Heart left ventricle (tissue), 16 donors: ENCODE data around the gene CTNND2. TPM values are rescaled to one million over a fixed set of nuclear protein-coding genes. Genes with fewer than 3 reads are reported as not detected.

Experiments used
- ATAC-seq, 4 donors: fragments of 200-7000 bp; cut with Tn5 transposase; one replicate each; pipeline ENCODE4 v1.9.1; 2020 to 2022; ENCODE audit warnings: moderate library complexity in 4 of 4, mild to moderate bottlenecking in 3 of 4, moderate number of reproducible peaks in 1 of 4
- DNase-seq, 5 donors: peaks; one replicate each; pipeline ENCODE4 v3.0.0-alpha.2; 2020
- H3K27ac ChIP-seq, 12 donors: fragments of 200-600 bp; sonication (generic) in 4 of 12; one replicate each; pipeline versions ENCODE4 v1.5.0 to v1.8.0; 2016 to 2022; ENCODE audit warnings: mild to moderate bottlenecking in 2 of 12
- H3K27me3 ChIP-seq, 9 donors: fragments of 200-600 bp; sonication (generic) in 2 of 9; one replicate each; pipeline versions ENCODE4 v1.5.1 to v1.8.0; 2016 to 2022; ENCODE audit warnings: mild to moderate bottlenecking in 3 of 9
- H3K36me3 ChIP-seq, 9 donors: fragments of 200-600 bp; sonication (generic) in 2 of 9; one replicate each; pipeline versions ENCODE4 v1.5.0 to v1.8.0; 2018 to 2022; ENCODE audit warnings: mild to moderate bottlenecking in 2 of 9
- H3K4me1 ChIP-seq, 12 donors: fragments of 200-600 bp; sonication (generic) in 4 of 12; one replicate each; pipeline versions ENCODE4 v1.5.0 to v1.8.0; 2016 to 2022; ENCODE audit warnings: mild to moderate bottlenecking in 3 of 12
- H3K4me3 ChIP-seq, 12 donors: fragments of 200-600 bp; sonication (generic) in 4 of 12; one replicate each; pipeline versions ENCODE4 v1.5.0 to v1.8.0; 2017 to 2022; ENCODE audit warnings: mild to moderate bottlenecking in 9 of 12, moderate library complexity in 4 of 12
- H3K9me3 ChIP-seq, 12 donors: fragments of 200-600 bp; sonication (generic) in 4 of 12; one replicate each; pipeline versions ENCODE4 v1.5.0 to v1.8.0; 2016 to 2022; ENCODE audit warnings: mild to moderate bottlenecking in 1 of 12
- POLR2A ChIP-seq, 2 donors: fragments of 450-650 bp; IDR thresholded peaks; one replicate each; pipeline ENCODE4 v1.6.1; 2017; ENCODE audit warnings: antibody characterized with exemption in 2 of 2, mild to moderate bottlenecking in 2 of 2, moderate library complexity in 2 of 2
- WGBS, 4 donors: extraction: QIAGEN DNeasy Blood & Tissue Kit in 2 of 4; methylation state at CpG; one replicate each; pipeline versions ENCODE4 v1.1.5 to v1.1.7; 2013 to 2018; 5-methylcytosine and 5-hydroxymethylcytosine counted together
- intact Hi-C, 10 donors: fragments of 100-400 bp; cut with DNase I; formaldehyde crosslinking; loops; one replicate each; pipeline versions ENCODE4 v1.11.1 to v1.14.2; 2022
- polyA plus RNA-seq, 2 donors: library from polyadenylated mRNA; stranded (reverse); fragments of 200-250 nt; gene quantifications; one replicate each; pipeline ENCODE4 v1.2.3, GENCODE V29; 2013
- total RNA-seq, 9 donors: library from RNA; depleted of rRNA in 2 of 9; stranded (reverse); fragments of >200 nt in 2 of 9; fragmentation: NEBNext Ultra II Directional in 3 of 9; extraction: Animal tissue kit (Norgen Biotek cat#: 25700) in 3 of 9; gene quantifications; one replicate each; pipeline versions ENCODE4 v1.1.0 to v1.2.4, GENCODE V29; 2016 to 2023
- TF ChIP-seq, protein P1 (sequence below), 12 donors: fragments of 200-600 bp; sonication (generic) in 4 of 12; IDR thresholded peaks; one replicate each; pipeline versions ENCODE4 v1.5.0 to v1.8.0; 2018 to 2022; ENCODE audit warnings: antibody characterized with exemption in 12 of 12, mild to moderate bottlenecking in 5 of 12
- donor health status: ischemic (EF 13 %, LVEDD 7.1; RV severe dilation, severe dysfunction).
- donor health status: healthy with polysubstance abuse.
- donor health status: DM: no; HTN: yes; CAD: no.
- donor health status: DM: no; HTN: no; CAD: no.
- donor health status: ischemic (EF 25% LVEDD 6.9; RV normal size, moderate dysfunction).
- donor health status: ischemic (EF 25% LVEDD 5.7; RV mildly dilated, moderate dysfunction).
- donor health status: healthy.
- donor health status: DM: yes; HTN: yes; CAD: no.
- donor health status: ischemic (EF 35%, LVEDD 5.7; RV mildly dilated, moderate dysfunction).
- donor health status: nonischemic (EF 11% LVEDD 7.7; RV severe dilation, severe dysfunction).
- donor health status: DM: yes; HTN: yes; CAD: no.
- donor health status: PGD.
- donor health status: ischemic (EF 29% LVEDD 5.4; RV normal size, mild dysfunction).
- donor health status: nonischemic (EF 23%, LVEDD 6.1; RV moderate dilation, normal function).

The CTNND2 gene
- total and polyA plus RNA-seq, 11 donors: 4.0 to 36.8 (median 20.2) TPM

- no peak for ATAC-seq
- H3K36me3 ChIP-seq: no peaks in the 10 kb centered on the region
- H3K27ac ChIP-seq: no peak overlapping the region
- no peak overlapping the region for H3K4me3 ChIP-seq
- no peak for DNase-seq
- no peaks in the 10 kb centered on the region for H3K4me1 ChIP-seq
- no peaks in the 10 kb centered on the region for H3K9me3 ChIP-seq
- H3K27me3 ChIP-seq: no peaks in the 10 kb centered on the region
- no peak for TF ChIP-seq POLR2A (IDR thresholded peaks at IDR 0.05)
- TF ChIP-seq, protein P1, sequence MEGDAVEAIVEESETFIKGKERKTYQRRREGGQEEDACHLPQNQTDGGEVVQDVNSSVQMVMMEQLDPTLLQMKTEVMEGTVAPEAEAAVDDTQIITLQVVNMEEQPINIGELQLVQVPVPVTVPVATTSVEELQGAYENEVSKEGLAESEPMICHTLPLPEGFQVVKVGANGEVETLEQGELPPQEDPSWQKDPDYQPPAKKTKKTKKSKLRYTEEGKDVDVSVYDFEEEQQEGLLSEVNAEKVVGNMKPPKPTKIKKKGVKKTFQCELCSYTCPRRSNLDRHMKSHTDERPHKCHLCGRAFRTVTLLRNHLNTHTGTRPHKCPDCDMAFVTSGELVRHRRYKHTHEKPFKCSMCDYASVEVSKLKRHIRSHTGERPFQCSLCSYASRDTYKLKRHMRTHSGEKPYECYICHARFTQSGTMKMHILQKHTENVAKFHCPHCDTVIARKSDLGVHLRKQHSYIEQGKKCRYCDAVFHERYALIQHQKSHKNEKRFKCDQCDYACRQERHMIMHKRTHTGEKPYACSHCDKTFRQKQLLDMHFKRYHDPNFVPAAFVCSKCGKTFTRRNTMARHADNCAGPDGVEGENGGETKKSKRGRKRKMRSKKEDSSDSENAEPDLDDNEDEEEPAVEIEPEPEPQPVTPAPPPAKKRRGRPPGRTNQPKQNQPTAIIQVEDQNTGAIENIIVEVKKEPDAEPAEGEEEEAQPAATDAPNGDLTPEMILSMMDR (IDR thresholded peaks at IDR 0.05): no peak
- WGBS, 4 donors: 48 to 61% (median 56%) methylated on average over 6 of the region's 6 CpGs
- intact Hi-C loops: no loop called here
Measured at GRCh38 chr5:11251247-11251646, 653.0 kb downstream of the CTNND2 start.

DNA sequence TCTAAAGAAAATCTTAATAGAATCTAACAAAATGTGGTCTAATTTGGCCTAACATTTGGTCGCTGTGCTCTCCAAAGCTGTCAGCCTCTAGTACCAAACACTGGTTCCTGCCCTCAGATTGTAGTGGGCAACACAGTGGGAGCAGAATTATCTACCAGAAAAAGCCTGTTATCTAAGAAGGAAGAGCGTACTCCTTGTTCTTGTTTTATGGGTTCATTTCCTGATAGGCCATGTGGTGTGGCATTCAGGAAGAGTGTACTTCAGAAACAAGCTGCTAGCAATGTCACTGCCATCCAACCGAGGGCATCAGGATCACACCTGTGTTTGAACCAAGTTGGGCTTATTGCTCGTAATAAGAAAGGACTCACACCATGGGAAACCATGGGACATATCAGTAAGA, 655.3 kb downstream of the CTNND2 start:
- 66 to 79% (median 75%) methylated on average over 4 of the region's 4 CpGs for WGBS, 4 donors

GRCh38 chr5:11247224-11247623, 657.0 kb downstream of the CTNND2 start:
- Histone ChIP-seq H3K27me3 (no peaks in the 10 kb centered on the region), H3K27ac (no peak overlapping the region), H3K9me3 (no peaks in the 10 kb centered on the region), H3K4me3 (no peak overlapping the region), H3K4me1 (no peaks in the 10 kb centered on the region), H3K36me3 (no peaks in the 10 kb centered on the region)
- DNase-seq (no peak), ATAC-seq (no peak)
- 78 to 85% (median 83%) methylated on average over 3 of the region's 3 CpGs for WGBS, 4 donors
- intact Hi-C loops: no loop called here
- TF ChIP-seq POLR2A (IDR thresholded peaks at IDR 0.05): no peak
- TF ChIP-seq, protein P1 (IDR thresholded peaks at IDR 0.05): no peak

More for the DNA sequence above, 655.3 kb downstream of the CTNND2 start:
- TF ChIP-seq, protein P1 (IDR thresholded peaks at IDR 0.05): no peak
- TF ChIP-seq POLR2A (IDR thresholded peaks at IDR 0.05): no peak
- Histone ChIP-seq H3K36me3 (no peaks in the 10 kb centered on the region), H3K27me3 (no peaks in the 10 kb centered on the region), H3K9me3 (no peaks in the 10 kb centered on the region), H3K4me3 (no peak overlapping the region), H3K4me1 (no peaks in the 10 kb centered on the region), H3K27ac (no peak overlapping the region)
- DNase-seq (no peak), ATAC-seq (no peak)
- intact Hi-C loops: no loop called here

DNA sequence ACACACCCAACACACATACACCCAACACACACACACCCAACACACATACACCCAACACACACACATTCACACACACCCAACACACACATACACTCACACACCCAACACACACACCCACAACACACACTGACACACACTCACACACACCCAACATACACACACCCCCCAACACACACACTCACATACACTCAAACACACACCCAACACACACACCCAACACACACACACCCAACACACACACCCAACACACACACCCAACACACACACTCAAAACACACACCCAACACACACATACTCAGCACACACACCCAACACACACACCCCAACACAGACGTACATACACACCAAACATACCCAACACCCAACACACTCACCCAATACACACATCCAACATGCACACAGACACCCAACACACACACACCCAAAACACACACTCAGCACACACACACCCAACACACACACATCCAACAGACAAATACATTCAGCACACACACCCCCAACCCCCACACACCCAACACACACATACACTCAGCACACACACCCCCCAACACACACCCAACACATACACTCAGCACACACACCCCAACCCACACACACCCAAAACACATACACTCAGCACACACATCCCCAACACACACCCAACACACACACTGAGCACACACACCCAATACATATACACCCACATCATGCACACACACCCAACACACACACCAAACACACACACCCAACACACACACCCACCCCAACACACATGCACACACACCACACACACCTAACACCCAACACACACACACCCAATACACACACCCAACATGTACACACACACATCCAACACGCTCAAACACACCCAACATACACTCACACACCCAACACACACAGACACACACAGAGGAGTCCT, 663.7 kb downstream of the CTNND2 start:
- TF ChIP-seq POLR2A (IDR thresholded peaks at IDR 0.05): no peak
- TF ChIP-seq, protein P1 (IDR thresholded peaks at IDR 0.05): no peak
- no peaks in the 10 kb centered on the region for H3K9me3 ChIP-seq
- no peaks in the 10 kb centered on the region for H3K27me3 ChIP-seq
- intact Hi-C loops: no loop called here
- 88 to 95% (median 92%) methylated on average over 2 of the region's 2 CpGs for WGBS, 4 donors
- ATAC-seq (peak in 1 of 4 donors; percentile 22), DNase-seq (no peak)
- no peak overlapping the region for H3K4me3 ChIP-seq
- no peak overlapping the region for H3K27ac ChIP-seq
- H3K4me1 ChIP-seq: no peaks in the 10 kb centered on the region
- no peaks in the 10 kb centered on the region for H3K36me3 ChIP-seq
